NK-92 (cell line): ENCODE results near the gene PCBP4.

Experiments used
- DNase-seq: peaks from one replicate; lab custom pipeline; 2025; ENCODE audit not compliant: unreplicated experiment; lab: John Stamatoyannopoulos, UW

PCBP4 gene

DNA sequence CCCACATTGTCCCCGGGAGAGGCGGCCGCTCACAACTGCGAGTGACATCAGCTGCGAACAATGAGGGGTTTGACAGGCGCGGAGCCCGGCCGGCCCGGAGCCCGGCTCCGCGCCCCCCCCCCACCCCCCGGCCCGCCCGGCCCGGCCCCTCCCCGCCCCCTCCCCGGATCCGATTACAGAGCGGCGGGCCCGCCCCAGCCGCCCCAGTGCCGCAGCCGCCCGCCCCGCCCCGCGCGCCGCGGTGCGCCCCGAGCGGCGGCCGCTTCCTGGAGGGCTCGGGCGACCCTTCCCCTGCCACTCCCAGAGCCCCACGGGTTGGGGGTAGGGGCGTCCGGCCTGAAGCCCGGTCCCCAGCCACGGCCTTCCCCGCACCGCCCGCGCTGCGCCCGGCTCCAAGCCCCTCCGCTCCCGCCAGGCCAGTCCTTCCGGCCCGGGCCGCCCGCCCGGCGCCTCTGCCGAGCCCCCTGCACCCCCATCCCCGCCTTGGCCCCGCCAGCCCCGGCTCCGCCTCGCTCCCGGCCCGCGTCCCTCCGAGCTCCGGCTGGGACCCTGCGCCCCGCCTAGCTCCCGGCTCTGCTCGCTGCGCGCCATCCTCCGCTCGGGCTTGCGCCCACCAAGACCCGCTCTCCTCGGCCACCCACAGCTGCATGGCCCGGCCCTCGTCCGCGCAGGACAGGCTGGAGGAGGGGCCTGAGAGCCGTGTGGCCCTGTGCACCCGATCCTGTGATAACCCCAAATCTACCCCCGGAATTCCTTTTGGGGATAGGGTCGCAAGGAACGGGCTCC lies at the start of gene PCBP4:
TSS of gene PCBP4 (minus strand) at position 71 of the 786 bp plus-strand sequence. CDS start 6,214 bp downstream, outside the sequence.
- DNase-seq, result no peak

GRCh38 chr3:52015438-52016228 lies 48.4 kb upstream of the PCBP4 start:
- no peak for DNase-seq

GRCh38 chr3:52014613-52015012 lies 47.4 kb upstream of the PCBP4 start:
- DNase-seq, result no peak

GRCh38 chr3:52013802-52014598 lies 46.7 kb upstream of the PCBP4 start:
- no peak for DNase-seq

GRCh38 chr3:52012699-52013098 lies 45.4 kb upstream of the PCBP4 start:
- DNase-seq, result no peak

DNA sequence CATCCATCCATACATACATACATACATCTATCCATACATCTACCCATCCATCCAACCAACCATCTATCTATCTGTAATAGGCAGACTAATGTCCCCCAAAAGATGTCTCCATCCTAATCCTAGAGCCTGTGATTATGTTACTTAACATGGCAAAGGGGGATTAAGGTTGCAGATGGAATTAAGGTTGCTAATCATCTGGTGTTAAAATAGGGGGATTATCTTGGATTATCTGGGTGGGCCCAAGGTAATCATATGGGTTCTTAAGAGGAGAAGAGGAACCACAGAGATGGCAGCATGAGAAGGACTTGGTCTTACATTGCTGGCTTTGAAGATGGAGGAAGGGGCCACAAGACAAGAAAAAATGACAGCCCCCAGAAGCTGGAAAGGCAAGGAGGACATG lies 43.2 kb upstream of the PCBP4 start:
- no peak for DNase-seq

DNA sequence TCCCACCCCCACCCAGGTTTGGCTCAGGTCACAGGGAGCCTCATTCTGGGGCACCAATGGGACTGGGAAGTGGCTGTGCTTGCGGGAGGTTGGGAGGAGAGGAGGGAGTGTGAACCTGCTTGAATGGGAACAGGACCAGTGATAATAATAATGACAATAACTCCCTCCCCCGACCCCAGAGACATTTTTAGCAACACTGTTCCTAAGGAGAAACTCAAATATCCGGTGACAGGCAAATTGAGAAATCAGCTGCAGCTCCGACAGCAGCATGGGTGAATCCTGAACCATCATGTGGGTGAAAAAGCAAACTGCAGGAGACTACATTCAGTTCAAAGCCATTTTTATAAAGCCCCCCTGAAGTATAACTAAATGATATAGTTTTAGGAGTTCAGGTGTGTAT lies 40.0 kb upstream of the PCBP4 start:
- no peak for DNase-seq

GRCh38 chr3:52006820-52007133 lies 39.5 kb upstream of the PCBP4 start:
- no peak for DNase-seq

- no peak for DNase-seq
These were observed 39.0 kb upstream of the PCBP4 start for GRCh38 chr3:52006017-52006819.

GRCh38 chr3:52005571-52005986 lies 38.3 kb upstream of the PCBP4 start:
- no peak for DNase-seq

DNA sequence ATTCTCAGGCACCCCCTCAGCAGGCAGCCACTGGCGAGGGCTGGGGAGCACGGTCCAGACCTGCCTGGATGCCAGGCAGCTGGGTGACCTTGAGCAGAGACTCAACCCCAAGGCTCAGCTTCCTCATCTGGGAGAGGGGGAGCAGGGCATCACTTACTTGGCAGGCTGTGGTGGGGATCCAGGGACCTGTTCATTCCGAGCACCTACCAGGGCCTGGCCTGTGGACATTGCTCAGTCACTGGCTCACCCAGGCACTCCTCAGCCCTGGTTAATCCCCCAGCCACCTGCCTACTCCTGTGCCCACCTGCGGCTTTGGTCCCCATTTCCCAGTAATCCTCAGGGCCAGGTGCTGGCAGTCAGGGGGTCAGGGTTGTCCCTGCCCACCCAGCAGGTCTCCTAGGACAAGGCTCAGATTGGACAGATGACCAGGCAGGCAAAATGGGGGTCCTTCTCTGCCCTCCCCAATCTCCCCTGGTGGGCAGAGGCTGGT lies 37.7 kb upstream of the PCBP4 start:
- DNase-seq, result no peak

DNA sequence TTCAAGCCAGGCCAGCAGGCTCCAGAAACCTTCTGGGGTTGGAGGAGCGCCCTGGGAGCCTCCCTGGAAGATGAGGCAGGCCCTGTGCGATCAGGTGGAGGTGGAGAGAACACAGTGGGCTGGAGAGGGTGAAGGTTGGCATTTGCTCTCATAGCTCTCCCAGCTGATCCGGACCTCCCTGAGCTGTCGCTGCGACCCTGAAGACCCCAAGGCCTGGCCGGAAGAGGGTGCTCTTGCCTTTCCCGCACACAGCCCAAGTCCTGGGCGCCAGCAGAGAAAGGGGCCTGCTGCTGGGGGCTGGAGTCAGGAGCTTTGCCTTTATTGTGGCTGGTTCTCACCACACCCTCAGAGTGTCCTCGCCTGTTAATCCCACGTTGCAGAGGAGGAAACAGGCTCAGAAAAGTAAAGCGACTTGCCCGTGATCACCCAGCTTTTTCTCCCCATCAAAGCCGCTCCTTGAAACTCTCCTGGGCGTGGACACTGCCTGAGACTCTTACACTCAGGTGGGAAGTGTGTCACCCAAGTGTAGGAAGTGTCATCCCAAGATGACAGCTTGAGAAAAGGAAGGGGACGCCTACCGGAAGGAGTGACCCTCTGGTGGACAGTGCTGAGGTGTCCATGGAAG lies 37.0 kb upstream of the PCBP4 start:
- no peak for DNase-seq

DNA sequence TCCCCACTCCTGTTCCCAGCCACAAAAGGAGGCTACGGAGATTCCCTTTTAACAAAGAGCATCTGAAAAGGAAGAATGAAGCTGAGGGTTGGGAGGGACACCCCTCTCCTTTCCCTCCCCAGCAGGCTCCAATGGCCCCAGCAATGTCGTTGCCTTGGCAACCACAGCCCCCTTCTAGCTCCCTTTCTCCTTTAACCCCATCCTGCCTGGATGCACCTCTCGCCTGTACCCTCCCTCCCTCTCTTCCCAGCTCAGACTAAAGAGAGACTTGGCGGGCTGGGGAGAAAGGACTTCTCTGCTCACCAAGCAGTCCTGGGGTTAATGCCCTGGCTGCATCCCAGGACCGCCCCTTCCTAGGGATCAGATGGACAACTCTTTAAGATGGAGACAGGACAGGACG lies 35.5 kb upstream of the PCBP4 start:
- DNase-seq, result no peak

DNA sequence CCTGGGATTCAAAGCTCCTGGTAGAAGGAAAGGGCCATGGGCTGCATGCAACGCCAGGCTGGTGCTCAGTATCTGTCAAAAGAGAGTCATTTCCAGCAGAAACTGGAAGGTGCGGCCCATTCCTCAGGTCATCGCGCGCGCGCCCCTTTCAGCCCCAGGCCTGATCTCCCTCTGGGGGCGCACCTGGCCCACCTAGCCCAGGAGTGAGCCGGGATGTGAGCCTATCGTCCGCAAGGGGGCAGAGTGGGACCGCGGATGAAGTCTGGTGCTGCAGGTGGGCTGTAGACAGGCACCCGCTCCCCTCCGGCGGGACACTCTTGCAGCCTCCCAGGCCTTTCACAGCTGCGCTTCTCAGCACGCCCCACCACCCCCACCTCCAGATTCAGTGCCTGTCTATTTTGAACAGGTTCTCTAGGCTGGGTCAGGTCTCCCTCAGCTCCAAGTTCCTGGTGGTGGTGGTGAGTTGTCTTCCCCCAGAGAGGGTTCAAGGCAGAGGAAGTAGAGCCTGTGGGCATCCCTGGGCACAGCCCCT lies 34.3 kb upstream of the PCBP4 start:
- DNase-seq, result no peak

GRCh38 chr3:51999846-52000245 lies 32.6 kb upstream of the PCBP4 start:
- DNase-seq, result no peak

DNA sequence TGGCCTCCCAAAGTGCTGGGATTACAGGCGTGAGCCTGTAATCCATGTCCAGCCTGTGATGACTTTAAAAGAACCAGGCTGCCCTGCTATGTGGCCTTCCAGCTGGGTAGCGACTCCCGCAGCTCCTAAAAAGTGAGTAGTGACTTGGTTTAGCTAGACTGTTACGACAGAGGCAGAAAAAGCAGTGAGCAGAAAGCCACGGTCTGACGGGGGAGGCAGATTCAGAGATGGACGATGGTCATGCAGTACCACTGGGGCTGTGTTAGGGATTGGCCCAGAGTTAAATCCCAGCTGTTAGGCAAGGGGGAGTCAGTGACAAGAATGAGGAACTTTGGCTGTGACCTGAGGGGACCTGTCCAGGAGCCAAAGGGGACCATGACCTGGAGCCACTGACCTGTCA lies 31.5 kb upstream of the PCBP4 start:
- DNase-seq, result no peak

GRCh38 chr3:51997935-51998596 lies 30.8 kb upstream of the PCBP4 start:
- no peak for DNase-seq

- DNase-seq, result no peak
These were observed 29.9 kb upstream of the PCBP4 start for GRCh38 chr3:51997172-51997571.

DNA sequence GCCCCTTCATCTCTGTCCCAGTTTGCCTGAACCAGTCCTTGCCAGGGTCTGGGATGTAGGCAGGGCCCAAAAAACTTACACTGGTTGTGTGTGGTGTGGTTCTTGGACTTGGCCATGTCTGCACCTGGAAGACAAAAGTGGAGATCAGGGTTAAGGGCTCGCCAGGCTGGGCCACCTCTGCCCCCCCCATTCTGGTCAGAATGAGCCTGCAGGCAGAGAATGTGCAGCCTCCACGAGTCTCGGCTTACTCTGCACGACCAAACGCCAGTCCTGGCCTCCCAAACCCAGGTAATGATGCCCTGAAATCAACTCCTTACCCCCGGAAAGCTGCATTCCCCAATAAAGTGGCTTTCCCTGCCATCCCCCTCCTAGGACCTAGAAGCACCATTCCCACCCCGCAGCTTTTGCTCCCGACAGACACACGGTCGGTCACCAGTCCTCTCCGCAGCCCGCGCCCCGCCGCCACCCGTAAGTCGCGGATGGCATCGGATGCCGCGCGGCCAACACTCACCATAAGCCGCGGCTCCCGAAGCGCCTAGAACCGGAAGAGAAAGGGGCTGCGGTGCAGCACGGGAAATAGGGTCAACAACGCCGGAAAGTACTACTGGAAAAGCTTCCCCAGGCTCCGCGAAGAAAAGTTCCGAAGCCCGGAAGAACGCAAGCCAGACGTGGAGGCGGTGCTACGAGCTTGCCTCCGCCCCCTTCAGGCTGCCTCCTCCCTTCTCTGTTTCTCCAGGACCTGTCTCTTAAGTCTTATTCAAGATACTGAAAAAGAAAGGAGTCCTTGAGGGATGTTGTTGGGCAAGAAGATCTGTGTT lies 28.3 kb upstream of the PCBP4 start, which contains the start of gene RPL29:
TSS of gene RPL29 (minus strand) at position 550 of the 818 bp plus-strand sequence. CDS start at position 116, 434 bp downstream.
- DNase-seq, result peak; percentile 59
